Prostate gland (tissue), 2 donors: ENCODE results near the gene SSBP3. TPM values are rescaled to one million over a fixed set of nuclear protein-coding genes. Genes with fewer than 3 reads are reported as not detected.

Source experiments
- DNase-seq: peaks from one replicate; pipeline ENCODE4 v3.0.0-alpha.2; 2019; ENCODE audit warnings: low spot score
- H3K27ac ChIP-seq, 2 donors: fragments of 200-600 bp; sonication (generic); 2 replicates each; pipeline ENCODE4 v1.5.1; 2017 to 2019
- H3K27me3 ChIP-seq: fragments of 200-600 bp; sonication (generic); replicated peaks from 2 replicates; pipeline ENCODE4 v1.5.1; 2019; ENCODE audit not compliant: insufficient read depth
- H3K36me3 ChIP-seq, 2 donors: fragments of 200-600 bp; sonication (generic); 1 replicate in 1 of 2; 2 replicates in 1 of 2; pipeline versions ENCODE4 v1.5.1 to v1.8.1; 2017 to 2019
- H3K4me1 ChIP-seq: fragments of 200-600 bp; sonication (generic); replicated peaks from 2 replicates; pipeline ENCODE4 v1.5.1; 2019
- H3K4me3 ChIP-seq, 2 donors: fragments of 200-600 bp; sonication (generic); 2 replicates each; pipeline ENCODE4 v1.5.1; 2017 to 2019
- H3K9me3 ChIP-seq: fragments of 200-600 bp; sonication (generic); 2 replicates; pipeline ENCODE4 v1.5.1; 2017
- CTCF ChIP-seq, 4 experiments: fragments of 200-600 bp in 2 of 4; fragments of 450-650 bp in 2 of 4; sonication (generic) in 2 of 4; IDR thresholded peaks; 1 replicate in 3 of 4; 2 replicates in 1 of 4; pipeline ENCODE4 v1.5.1; 2016 to 2019; ENCODE audit warnings: antibody characterized with exemption in 4 of 4, mild to moderate bottlenecking in 2 of 4, moderate library complexity in 2 of 4
- POLR2A ChIP-seq: fragments of 450-650 bp; IDR thresholded peaks from one replicate; pipeline ENCODE4 v1.6.1; 2016; ENCODE audit warnings: antibody characterized with exemption, mild to moderate bottlenecking
- POLR2AphosphoS5 ChIP-seq: sonication (generic); formaldehyde crosslinking; IDR thresholded peaks from one replicate; pipeline ENCODE4 v1.6.1; 2017; ENCODE audit warnings: antibody characterized with exemption
- WGBS: methylation state at CpG from one replicate; pipeline ENCODE4 v1.1.5; 2018; 5-methylcytosine and 5-hydroxymethylcytosine counted together
- intact Hi-C: fragments of 100-400 bp; cut with DNase I; formaldehyde crosslinking; loops from one replicate; pipeline ENCODE4 v1.14.2; 2022
- total RNA-seq, 2 donors: library from RNA; depleted of rRNA; stranded (reverse); fragments of >200 nt; gene quantifications; one replicate each; pipeline ENCODE4 v1.1.0, GENCODE V29; 2016

SSBP3 gene
- total RNA-seq, 2 donors from 2014 or later = 45.0 to 94.4 TPM

GRCh38 chr1:54272772-54273091 lies 133.5 kb downstream of the SSBP3 start:
- peak overlapping the region; percentile 80 to 86 for H3K27ac ChIP-seq
- no peak for DNase-seq
- H3K9me3 ChIP-seq = no peaks in the 10 kb centered on the region
- H3K36me3 ChIP-seq = no peaks in the 10 kb centered on the region
- intact Hi-C loops = loop anchor here (1.0 to 2.0 kb wide), 2 partner anchors 134 to 215 kb away; partner anchors contain the start of gene SSBP3
- peak in 1 of 4 experiments; percentile 47 for TF ChIP-seq CTCF (IDR thresholded peaks at IDR 0.05)
- no peak for TF ChIP-seq POLR2AphosphoS5
- no peaks in the 10 kb centered on the region for H3K27me3 ChIP-seq
- peaks cover 41% of the 10 kb centered on the region for H3K4me1 ChIP-seq
- 74% methylated on average over 4 of the region's 4 CpGs for WGBS
- no peak overlapping the region for H3K4me3 ChIP-seq

- no peaks in the 10 kb centered on the region for H3K9me3 ChIP-seq
- no peak overlapping the region for H3K4me3 ChIP-seq
- WGBS = 55% methylated on average over 2 of the region's 2 CpGs
- peak overlapping the region; percentile 80 to 86 for H3K27ac ChIP-seq
- DNase-seq = no peak
- H3K36me3 ChIP-seq = no peaks in the 10 kb centered on the region
- TF ChIP-seq POLR2AphosphoS5 (no peak), POLR2A (no peak), CTCF (IDR thresholded peaks at IDR 0.05) (no peak)
- no peaks in the 10 kb centered on the region for H3K27me3 ChIP-seq
- intact Hi-C loops = loop anchor here (2.0 kb wide), 1 partner anchor 135 kb away; the partner anchor contains the start of gene SSBP3
- H3K4me1 ChIP-seq = peaks cover 35% of the 10 kb centered on the region
These were observed 134.1 kb downstream of the SSBP3 start for GRCh38 chr1:54272134-54272533.

GRCh38 chr1:54271341-54271740 lies 134.9 kb downstream of the SSBP3 start:
- no peak for TF ChIP-seq POLR2AphosphoS5
- Histone ChIP-seq H3K27ac (no peak overlapping the region), H3K9me3 (no peaks in the 10 kb centered on the region), H3K27me3 (no peaks in the 10 kb centered on the region), H3K4me1 (peaks cover 29% of the 10 kb centered on the region), H3K4me3 (no peak overlapping the region), H3K36me3 (no peaks in the 10 kb centered on the region)
- DNase-seq = no peak
- 69% methylated on average over 9 of the region's 10 CpGs for WGBS
- intact Hi-C loops = no loop called here

- Histone ChIP-seq H3K4me1 (peaks cover 27% of the 10 kb centered on the region), H3K27ac (no peak overlapping the region), H3K27me3 (no peaks in the 10 kb centered on the region), H3K36me3 (no peaks in the 10 kb centered on the region), H3K4me3 (no peak overlapping the region), H3K9me3 (no peaks in the 10 kb centered on the region)
- intact Hi-C loops = no loop called here
- DNase-seq = no peak
- WGBS = 90% methylated on average over 7 of the region's 7 CpGs
- no peak for TF ChIP-seq CTCF (IDR thresholded peaks at IDR 0.05)
- no peak for TF ChIP-seq POLR2AphosphoS5
- TF ChIP-seq POLR2A = no peak
These were observed 135.7 kb downstream of the SSBP3 start for GRCh38 chr1:54270543-54270942.

- 22% methylated on average over 9 of the region's 9 CpGs for WGBS
- peak; percentile 53 for DNase-seq
- peak overlapping the region; percentile 35 to 52 for H3K27ac ChIP-seq
- no peak overlapping the region for H3K4me3 ChIP-seq
- peaks cover 15% of the 10 kb centered on the region for H3K4me1 ChIP-seq
- intact Hi-C loops = loop anchor here (5.0 kb wide), 1 partner anchor 147 kb away; no protein-coding TSS in a partner anchor
- H3K9me3 ChIP-seq = no peaks in the 10 kb centered on the region
- no peaks in the 10 kb centered on the region for H3K36me3 ChIP-seq
- TF ChIP-seq POLR2AphosphoS5 (peak; percentile 63), CTCF (IDR thresholded peaks at IDR 0.05) (peak in 1 of 4 experiments; percentile 17), POLR2A (no peak)
- H3K27me3 ChIP-seq = no peaks in the 10 kb centered on the region
These were observed 137.4 kb downstream of the SSBP3 start for GRCh38 chr1:54268762-54269297.
